ENCODE measurements around the gene ALOX15.
"Not testable (repeated sequence)": the region's sequence is repeated elsewhere in the genome, so short reads cannot be mapped to it uniquely, and the experiment has no call there.

ALOX15 gene

DNA sequence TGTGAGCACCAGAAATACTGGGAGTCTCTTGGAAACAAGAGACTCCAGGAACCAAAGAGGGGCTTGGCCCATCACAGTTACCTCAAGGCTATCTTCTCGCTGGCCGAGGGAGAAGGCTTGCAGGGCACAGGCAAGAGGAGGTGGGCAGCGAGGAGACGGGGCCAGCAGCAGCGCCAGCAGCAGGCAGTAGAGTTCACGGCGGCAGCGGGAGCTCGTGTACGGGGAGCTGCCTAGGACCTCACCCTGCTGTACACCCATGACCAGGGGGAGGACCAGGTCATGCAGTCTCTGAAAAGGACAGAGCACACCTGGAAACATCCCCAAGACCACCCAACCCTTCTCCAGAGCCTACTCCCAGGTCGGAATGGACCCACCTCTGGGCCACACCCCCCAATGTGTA is 31.7 kb upstream of the ALOX15 start:
- Histone ChIP-seq H3K4me1 (ENCODE audit: control insufficient read depth, insufficient read depth, low read length) (no peaks in the 10 kb centered on the region), H3K27me3 (ENCODE audit: control insufficient read depth, insufficient read depth, low read length) (no peaks in the 10 kb centered on the region), H3K9me3 (ENCODE audit: control insufficient read depth, insufficient read depth, low read length) (no peaks in the 10 kb centered on the region), H3K36me3 (ENCODE audit: control insufficient read depth, insufficient read depth, low read length) (peaks cover 77% of the 10 kb centered on the region), H3K4me3 (ENCODE audit: low read depth, low read length) (no peak overlapping the region), H3K27ac (ENCODE audit: low read depth, low read length) (no peak overlapping the region), H3K9ac (ENCODE audit: low read depth, low read length) (no peak overlapping the region)

DNA sequence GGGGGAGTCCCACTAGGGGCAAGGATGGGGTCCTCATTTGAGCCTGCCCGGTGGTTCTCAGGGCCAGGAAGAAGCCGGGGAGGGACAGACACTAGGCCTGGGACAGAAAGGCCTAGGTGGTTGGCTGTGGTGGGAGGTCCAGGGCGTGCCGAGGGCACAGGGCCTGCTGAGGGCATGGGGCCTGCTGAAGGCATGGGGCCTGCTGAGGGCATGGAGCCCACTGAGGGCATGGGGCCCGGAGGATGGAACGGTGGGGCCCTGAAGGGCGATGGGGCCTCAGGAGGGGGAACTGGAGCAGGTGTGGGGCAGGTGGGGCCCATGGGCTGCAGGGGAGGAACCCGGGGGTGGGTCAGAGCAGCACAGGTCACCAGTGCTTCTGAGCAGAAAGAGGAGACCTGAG is 31.3 kb upstream of the ALOX15 start:
- H3K27me3 ChIP-seq (ENCODE audit: control insufficient read depth, insufficient read depth, low read length), result no peaks in the 10 kb centered on the region
- H3K36me3 ChIP-seq (ENCODE audit: control insufficient read depth, insufficient read depth, low read length), result peaks cover 75% of the 10 kb centered on the region
- H3K4me3 ChIP-seq (ENCODE audit: low read depth, low read length), result no peak overlapping the region

GRCh38 chr17:4672055-4672630 is 30.7 kb upstream of the ALOX15 start:
- no peaks in the 10 kb centered on the region for H3K4me1 ChIP-seq (ENCODE audit: control insufficient read depth, insufficient read depth, low read length)
- H3K27me3 ChIP-seq (ENCODE audit: control insufficient read depth, insufficient read depth, low read length), result no peaks in the 10 kb centered on the region
- H3K9ac ChIP-seq (ENCODE audit: low read depth, low read length), result no peak overlapping the region
- H3K27ac ChIP-seq (ENCODE audit: low read depth, low read length), result no peak overlapping the region
- peaks cover 70% of the 10 kb centered on the region for H3K36me3 ChIP-seq (ENCODE audit: control insufficient read depth, insufficient read depth, low read length)
- H3K9me3 ChIP-seq (ENCODE audit: control insufficient read depth, insufficient read depth, low read length), result no peaks in the 10 kb centered on the region
- no peak overlapping the region for H3K4me3 ChIP-seq (ENCODE audit: low read depth, low read length)

More for the DNA sequence above, 31.3 kb upstream of the ALOX15 start:
- Histone ChIP-seq H3K9me3 (ENCODE audit: control insufficient read depth, insufficient read depth, low read length) (no peaks in the 10 kb centered on the region), H3K9ac (ENCODE audit: low read depth, low read length) (no peak overlapping the region), H3K4me1 (ENCODE audit: control insufficient read depth, insufficient read depth, low read length) (no peaks in the 10 kb centered on the region), H3K27ac (ENCODE audit: low read depth, low read length) (no peak overlapping the region)

- Histone ChIP-seq H3K9ac (ENCODE audit: low read depth, low read length) (no peak overlapping the region), H3K9me3 (ENCODE audit: control insufficient read depth, insufficient read depth, low read length) (no peaks in the 10 kb centered on the region), H3K4me3 (ENCODE audit: low read depth, low read length) (no peak overlapping the region), H3K36me3 (ENCODE audit: control insufficient read depth, insufficient read depth, low read length) (peaks cover 22% of the 10 kb centered on the region), H3K27me3 (ENCODE audit: control insufficient read depth, insufficient read depth, low read length) (no peaks in the 10 kb centered on the region), H3K27ac (ENCODE audit: low read depth, low read length) (no peak overlapping the region), H3K4me1 (ENCODE audit: control insufficient read depth, insufficient read depth, low read length) (no peaks in the 10 kb centered on the region)
Observed at GRCh38 chr17:4667166-4667565, 25.7 kb upstream of the ALOX15 start.

- H3K36me3 ChIP-seq (ENCODE audit: control insufficient read depth, insufficient read depth, low read length), result peaks cover 13% of the 10 kb centered on the region
- no peak overlapping the region for H3K4me3 ChIP-seq (ENCODE audit: low read depth, low read length)
- no peaks in the 10 kb centered on the region for H3K27me3 ChIP-seq (ENCODE audit: control insufficient read depth, insufficient read depth, low read length)
- no peak overlapping the region for H3K27ac ChIP-seq (ENCODE audit: low read depth, low read length)
- no peak overlapping the region for H3K9ac ChIP-seq (ENCODE audit: low read depth, low read length)
- no peaks in the 10 kb centered on the region for H3K9me3 ChIP-seq (ENCODE audit: control insufficient read depth, insufficient read depth, low read length)
- no peaks in the 10 kb centered on the region for H3K4me1 ChIP-seq (ENCODE audit: control insufficient read depth, insufficient read depth, low read length)
Observed at GRCh38 chr17:4666296-4666695, 24.8 kb upstream of the ALOX15 start.

DNA sequence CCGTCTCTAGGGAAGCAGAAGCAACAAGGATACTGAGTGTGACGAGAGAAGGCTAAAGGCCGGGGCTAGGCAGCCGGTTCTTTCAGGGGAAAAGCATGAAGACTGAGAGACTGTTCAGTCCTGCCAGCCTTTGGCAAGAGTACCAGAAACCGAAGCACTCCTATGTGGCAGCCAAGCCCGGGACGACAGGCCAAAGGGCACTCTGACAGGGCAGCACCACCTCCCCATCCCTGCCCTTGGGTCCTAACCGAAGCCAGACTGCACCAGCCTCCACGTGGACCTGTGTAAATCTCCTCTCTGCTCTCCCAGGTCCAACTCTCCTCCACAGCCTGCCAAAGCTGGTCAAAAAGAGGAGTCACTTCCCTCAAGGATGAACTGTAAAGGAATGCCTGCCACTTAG is 23.5 kb upstream of the ALOX15 start:
- no peaks in the 10 kb centered on the region for H3K27me3 ChIP-seq (ENCODE audit: control insufficient read depth, insufficient read depth, low read length)
- H3K9ac ChIP-seq (ENCODE audit: low read depth, low read length), result no peak overlapping the region
- peaks cover 3% of the 10 kb centered on the region; the same call in 1 of the 2 replicates for H3K36me3 ChIP-seq (ENCODE audit: control insufficient read depth, insufficient read depth, low read length)
- no peaks in the 10 kb centered on the region for H3K9me3 ChIP-seq (ENCODE audit: control insufficient read depth, insufficient read depth, low read length)
- H3K4me1 ChIP-seq (ENCODE audit: control insufficient read depth, insufficient read depth, low read length), result no peaks in the 10 kb centered on the region
- no peak overlapping the region for H3K4me3 ChIP-seq (ENCODE audit: low read depth, low read length)
- no peak overlapping the region for H3K27ac ChIP-seq (ENCODE audit: low read depth, low read length)

DNA sequence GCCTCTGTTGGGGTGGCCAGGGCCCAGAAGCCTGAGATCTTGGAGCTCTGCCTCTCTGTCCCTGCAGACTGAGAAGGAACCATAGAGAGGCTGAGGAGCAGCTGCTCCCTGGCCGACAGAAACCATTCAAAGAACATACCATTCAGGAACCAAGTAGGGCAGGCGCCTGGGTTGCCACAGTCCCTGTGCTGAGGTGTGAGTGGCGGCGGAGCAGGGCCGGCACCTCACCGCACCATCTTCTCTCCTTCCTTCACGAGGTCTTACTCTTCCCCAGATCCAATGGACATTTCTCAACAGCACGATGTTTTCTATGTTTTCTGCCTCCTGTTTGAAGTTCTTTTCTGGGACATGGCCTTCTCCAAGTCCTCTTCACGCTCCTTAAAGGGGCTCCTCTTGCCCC is 22.8 kb upstream of the ALOX15 start:
- no peaks in the 10 kb centered on the region for H3K4me1 ChIP-seq (ENCODE audit: control insufficient read depth, insufficient read depth, low read length)
- H3K9ac ChIP-seq (ENCODE audit: low read depth, low read length), result no peak overlapping the region
- H3K27me3 ChIP-seq (ENCODE audit: control insufficient read depth, insufficient read depth, low read length), result no peaks in the 10 kb centered on the region
- H3K27ac ChIP-seq (ENCODE audit: low read depth, low read length), result no peak overlapping the region
- H3K4me3 ChIP-seq (ENCODE audit: low read depth, low read length), result no peak overlapping the region
- no peaks in the 10 kb centered on the region for H3K36me3 ChIP-seq (ENCODE audit: control insufficient read depth, insufficient read depth, low read length)
- H3K9me3 ChIP-seq (ENCODE audit: control insufficient read depth, insufficient read depth, low read length), result no peaks in the 10 kb centered on the region

- H3K9me3 ChIP-seq (ENCODE audit: control insufficient read depth, insufficient read depth, low read length), result no peaks in the 10 kb centered on the region
- H3K9ac ChIP-seq (ENCODE audit: low read depth, low read length), result no peak overlapping the region
- no peak overlapping the region for H3K27ac ChIP-seq (ENCODE audit: low read depth, low read length)
- H3K4me3 ChIP-seq (ENCODE audit: low read depth, low read length), result no peak overlapping the region
- H3K36me3 ChIP-seq (ENCODE audit: control insufficient read depth, insufficient read depth, low read length), result no peaks in the 10 kb centered on the region
- no peaks in the 10 kb centered on the region for H3K27me3 ChIP-seq (ENCODE audit: control insufficient read depth, insufficient read depth, low read length)
- no peaks in the 10 kb centered on the region for H3K4me1 ChIP-seq (ENCODE audit: control insufficient read depth, insufficient read depth, low read length)
Observed at GRCh38 chr17:4663711-4664110, 22.2 kb upstream of the ALOX15 start.

- H3K4me1 ChIP-seq (ENCODE audit: control insufficient read depth, insufficient read depth, low read length), result no peaks in the 10 kb centered on the region
- H3K9ac ChIP-seq (ENCODE audit: low read depth, low read length), result no peak overlapping the region
- no peaks in the 10 kb centered on the region for H3K27me3 ChIP-seq (ENCODE audit: control insufficient read depth, insufficient read depth, low read length)
- H3K36me3 ChIP-seq (ENCODE audit: control insufficient read depth, insufficient read depth, low read length), result no peaks in the 10 kb centered on the region
- H3K9me3 ChIP-seq (ENCODE audit: control insufficient read depth, insufficient read depth, low read length), result no peaks in the 10 kb centered on the region
- no peak overlapping the region for H3K27ac ChIP-seq (ENCODE audit: low read depth, low read length)
- no peak overlapping the region for H3K4me3 ChIP-seq (ENCODE audit: low read depth, low read length)
Observed at GRCh38 chr17:4658478-4659305, 17.2 kb upstream of the ALOX15 start.

DNA sequence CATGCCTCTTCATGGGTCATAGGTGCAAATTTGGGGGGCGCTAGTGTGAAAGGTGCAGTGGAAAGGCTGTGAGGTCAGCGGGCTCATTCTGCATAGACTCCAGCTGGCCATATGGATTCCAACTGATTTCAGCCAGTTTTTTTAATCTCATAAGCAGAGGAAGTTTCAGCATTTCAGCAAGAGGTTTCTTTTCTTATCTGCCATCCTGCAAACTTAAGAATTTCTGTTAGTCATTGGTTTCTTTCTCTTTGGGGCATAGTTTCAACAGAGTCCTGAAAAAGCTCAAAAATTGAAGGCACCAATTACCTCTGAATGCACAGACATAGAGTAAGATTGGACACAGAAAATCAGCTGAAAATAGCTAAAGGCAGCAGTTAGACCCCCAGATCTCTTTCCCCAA is 16.2 kb upstream of the ALOX15 start:
- Histone ChIP-seq H3K27ac (ENCODE audit: low read depth, low read length) (no peak overlapping the region), H3K4me1 (ENCODE audit: control insufficient read depth, insufficient read depth, low read length) (no peaks in the 10 kb centered on the region), H3K9ac (ENCODE audit: low read depth, low read length) (no peak overlapping the region)

DNA sequence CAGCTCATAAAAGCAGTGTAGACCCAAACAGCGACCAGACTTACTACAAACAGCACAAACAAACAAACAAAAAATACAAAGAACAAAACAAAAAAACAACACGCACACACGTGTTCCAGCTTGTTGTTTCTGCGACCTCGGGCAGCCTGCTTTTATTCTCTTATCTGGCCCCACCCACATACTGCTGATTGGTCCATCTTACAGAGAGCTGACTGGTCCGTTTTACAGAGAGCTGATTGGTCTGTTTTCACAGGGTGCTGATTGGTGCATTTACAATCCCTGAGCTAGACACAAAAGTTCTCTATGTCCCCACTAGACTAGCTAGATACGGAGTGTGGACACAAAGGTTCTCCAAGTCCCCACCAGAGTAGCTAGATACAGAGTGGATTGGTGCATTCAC is 14.5 kb upstream of the ALOX15 start:
- not testable (repeated sequence) for H3K4me3 ChIP-seq (ENCODE audit: low read depth, low read length); H3K27me3 ChIP-seq (ENCODE audit: control insufficient read depth, insufficient read depth, low read length); H3K9me3 ChIP-seq (ENCODE audit: control insufficient read depth, insufficient read depth, low read length); H3K9ac ChIP-seq (ENCODE audit: low read depth, low read length); H3K27ac ChIP-seq (ENCODE audit: low read depth, low read length); H3K4me1 ChIP-seq (ENCODE audit: control insufficient read depth, insufficient read depth, low read length); H3K36me3 ChIP-seq (ENCODE audit: control insufficient read depth, insufficient read depth, low read length)

More for the DNA sequence above, 16.2 kb upstream of the ALOX15 start:
- no peaks in the 10 kb centered on the region for H3K9me3 ChIP-seq (ENCODE audit: control insufficient read depth, insufficient read depth, low read length)
- no peaks in the 10 kb centered on the region for H3K36me3 ChIP-seq (ENCODE audit: control insufficient read depth, insufficient read depth, low read length)
- no peak overlapping the region for H3K4me3 ChIP-seq (ENCODE audit: low read depth, low read length)
- no peaks in the 10 kb centered on the region for H3K27me3 ChIP-seq (ENCODE audit: control insufficient read depth, insufficient read depth, low read length)

All from HUES48 (cell line).